Lower leg skin (tissue), 3 donors: ENCODE data around the gene CCT7.

Source experiments
- POLR2A ChIP-seq, 2 donors: fragments of 450-650 bp; IDR thresholded peaks; one replicate each; pipeline ENCODE4 v1.6.1; 2016 to 2017; ENCODE audit warnings: antibody characterized with exemption in 2 of 2, mild to moderate bottlenecking in 1 of 2, moderate library complexity in 1 of 2
- TF ChIP-seq, protein P1 (sequence below), 3 donors: fragments of 450-650 bp; IDR thresholded peaks; one replicate each; pipeline ENCODE4 v1.5.1; 2016; ENCODE audit warnings: antibody characterized with exemption in 3 of 3, mild to moderate bottlenecking in 3 of 3, moderate library complexity in 2 of 3

DNA sequence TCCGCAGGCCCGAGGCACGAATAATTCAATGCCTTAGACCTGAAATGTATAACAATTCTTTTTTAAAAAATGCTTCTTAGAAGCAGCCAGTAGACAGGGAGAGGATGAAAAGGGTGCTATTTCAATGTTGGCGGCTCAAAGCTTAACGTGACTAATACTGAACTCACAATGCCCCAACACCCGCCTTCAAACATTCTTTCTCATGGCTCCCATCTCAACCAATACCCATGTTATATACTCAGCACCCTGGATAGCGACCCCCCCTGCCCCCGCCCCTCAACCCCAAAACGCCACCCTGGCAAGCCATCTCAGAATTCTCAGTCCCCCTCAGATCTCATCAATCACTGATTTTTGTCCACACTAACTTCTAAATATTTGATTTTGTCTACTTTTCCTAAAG is 45.7 kb downstream of the CCT7 start:
- TF ChIP-seq, protein P1, sequence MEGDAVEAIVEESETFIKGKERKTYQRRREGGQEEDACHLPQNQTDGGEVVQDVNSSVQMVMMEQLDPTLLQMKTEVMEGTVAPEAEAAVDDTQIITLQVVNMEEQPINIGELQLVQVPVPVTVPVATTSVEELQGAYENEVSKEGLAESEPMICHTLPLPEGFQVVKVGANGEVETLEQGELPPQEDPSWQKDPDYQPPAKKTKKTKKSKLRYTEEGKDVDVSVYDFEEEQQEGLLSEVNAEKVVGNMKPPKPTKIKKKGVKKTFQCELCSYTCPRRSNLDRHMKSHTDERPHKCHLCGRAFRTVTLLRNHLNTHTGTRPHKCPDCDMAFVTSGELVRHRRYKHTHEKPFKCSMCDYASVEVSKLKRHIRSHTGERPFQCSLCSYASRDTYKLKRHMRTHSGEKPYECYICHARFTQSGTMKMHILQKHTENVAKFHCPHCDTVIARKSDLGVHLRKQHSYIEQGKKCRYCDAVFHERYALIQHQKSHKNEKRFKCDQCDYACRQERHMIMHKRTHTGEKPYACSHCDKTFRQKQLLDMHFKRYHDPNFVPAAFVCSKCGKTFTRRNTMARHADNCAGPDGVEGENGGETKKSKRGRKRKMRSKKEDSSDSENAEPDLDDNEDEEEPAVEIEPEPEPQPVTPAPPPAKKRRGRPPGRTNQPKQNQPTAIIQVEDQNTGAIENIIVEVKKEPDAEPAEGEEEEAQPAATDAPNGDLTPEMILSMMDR (IDR thresholded peaks at IDR 0.05) = no peak
- no peak for TF ChIP-seq POLR2A (IDR thresholded peaks at IDR 0.05)
